ENCODE measurements around the gene ARRB1.

Gene ARRB1

DNA sequence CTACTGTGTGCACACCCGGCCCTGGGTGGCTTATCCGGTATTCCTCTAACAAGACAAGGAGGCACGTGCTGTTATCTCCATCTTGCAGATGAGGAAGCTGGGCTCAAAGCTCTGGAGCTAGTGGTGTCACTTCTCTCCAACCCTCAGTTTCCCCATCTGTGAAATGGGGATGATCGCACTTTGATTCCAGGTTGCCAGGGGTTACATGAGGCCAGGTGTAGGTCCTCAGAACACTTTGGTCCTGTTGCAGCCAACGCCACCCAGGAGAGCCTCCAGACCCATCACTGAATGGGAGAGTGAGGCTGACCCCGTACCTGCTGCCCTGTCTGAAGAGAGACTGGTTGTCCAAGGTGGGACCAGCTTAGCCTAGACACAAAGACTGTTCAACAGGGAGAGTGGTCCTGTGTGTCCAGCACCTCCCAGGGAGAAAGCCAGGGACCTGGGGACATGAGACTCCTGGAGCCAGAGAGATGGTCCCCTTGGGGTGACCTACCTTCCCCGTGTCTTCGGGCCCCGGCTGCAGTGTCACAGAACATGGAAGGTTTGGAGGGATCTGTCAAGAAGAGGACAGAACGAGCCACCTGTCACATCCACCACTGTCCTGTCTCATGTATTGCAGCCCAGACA lies 69.9 kb downstream of the ARRB1 start:
- no peak overlapping the region for H3K27ac ChIP-seq
- TF ChIP-seq, protein P1, sequence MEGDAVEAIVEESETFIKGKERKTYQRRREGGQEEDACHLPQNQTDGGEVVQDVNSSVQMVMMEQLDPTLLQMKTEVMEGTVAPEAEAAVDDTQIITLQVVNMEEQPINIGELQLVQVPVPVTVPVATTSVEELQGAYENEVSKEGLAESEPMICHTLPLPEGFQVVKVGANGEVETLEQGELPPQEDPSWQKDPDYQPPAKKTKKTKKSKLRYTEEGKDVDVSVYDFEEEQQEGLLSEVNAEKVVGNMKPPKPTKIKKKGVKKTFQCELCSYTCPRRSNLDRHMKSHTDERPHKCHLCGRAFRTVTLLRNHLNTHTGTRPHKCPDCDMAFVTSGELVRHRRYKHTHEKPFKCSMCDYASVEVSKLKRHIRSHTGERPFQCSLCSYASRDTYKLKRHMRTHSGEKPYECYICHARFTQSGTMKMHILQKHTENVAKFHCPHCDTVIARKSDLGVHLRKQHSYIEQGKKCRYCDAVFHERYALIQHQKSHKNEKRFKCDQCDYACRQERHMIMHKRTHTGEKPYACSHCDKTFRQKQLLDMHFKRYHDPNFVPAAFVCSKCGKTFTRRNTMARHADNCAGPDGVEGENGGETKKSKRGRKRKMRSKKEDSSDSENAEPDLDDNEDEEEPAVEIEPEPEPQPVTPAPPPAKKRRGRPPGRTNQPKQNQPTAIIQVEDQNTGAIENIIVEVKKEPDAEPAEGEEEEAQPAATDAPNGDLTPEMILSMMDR (IDR thresholded peaks at IDR 0.05) = no peak
- H3K9me3 ChIP-seq (ENCODE audit: control insufficient read depth, low read length) = no peaks in the 10 kb centered on the region
- no peaks in the 10 kb centered on the region for H3K27me3 ChIP-seq (ENCODE audit: control insufficient read depth, insufficient read depth, low read length)
- H3K36me3 ChIP-seq (ENCODE audit: control insufficient read depth, insufficient read depth, low read length) = no peaks in the 10 kb centered on the region
- no peak overlapping the region for H3K9ac ChIP-seq
- H2AFZ ChIP-seq = no peak overlapping the region
- peaks cover 2% of the 10 kb centered on the region for H3K4me1 ChIP-seq
- no peak overlapping the region for H3K4me2 ChIP-seq (ENCODE audit: low read length)
- H3K4me3 ChIP-seq (ENCODE audit: low read depth, low read length) = no peak overlapping the region
- no peaks in the 10 kb centered on the region for H3K79me2 ChIP-seq

DNA sequence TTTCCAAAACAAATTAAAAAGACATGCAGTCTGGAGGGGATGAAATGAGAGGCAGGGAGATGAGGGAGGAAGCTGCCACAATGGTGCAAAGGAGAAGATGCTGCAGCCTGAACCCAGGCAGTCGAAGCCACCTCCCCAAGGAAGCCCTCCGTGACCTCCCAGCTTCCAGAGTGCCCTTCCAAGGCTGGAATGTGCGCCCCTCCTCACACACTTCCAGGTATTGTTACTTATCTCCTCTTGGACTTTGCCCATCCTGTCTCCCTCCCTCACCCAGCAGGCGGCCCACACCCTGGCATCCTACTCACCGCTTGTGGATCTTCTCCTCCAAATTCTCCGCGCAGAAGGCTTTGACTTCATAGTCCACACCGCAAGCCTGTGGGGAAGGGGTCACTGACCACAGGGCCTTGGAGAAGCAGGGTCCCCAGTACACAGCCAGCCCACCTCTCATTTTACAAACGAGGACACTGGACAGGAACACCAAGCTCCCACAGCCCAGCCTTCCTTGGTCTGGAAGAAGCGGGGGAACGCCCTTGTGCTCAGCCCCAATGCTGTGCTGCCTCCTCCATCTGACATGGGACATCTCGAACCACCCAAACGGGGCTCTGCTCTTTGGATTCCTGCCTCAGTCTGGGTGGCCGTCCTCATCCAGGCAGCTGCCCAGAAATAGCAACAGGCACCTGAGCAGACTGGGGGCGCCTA lies 70.5 kb downstream of the ARRB1 start:
- Histone ChIP-seq H3K79me2 (no peaks in the 10 kb centered on the region), H2AFZ (no peak overlapping the region), H3K36me3 (ENCODE audit: control insufficient read depth, insufficient read depth, low read length) (no peaks in the 10 kb centered on the region), H3K4me1 (peaks cover 2% of the 10 kb centered on the region), H3K4me3 (ENCODE audit: low read depth, low read length) (no peak overlapping the region), H3K9ac (no peak overlapping the region), H3K4me2 (ENCODE audit: low read length) (no peak overlapping the region), H3K27ac (no peak overlapping the region), H3K27me3 (ENCODE audit: control insufficient read depth, insufficient read depth, low read length) (no peaks in the 10 kb centered on the region), H3K9me3 (ENCODE audit: control insufficient read depth, low read length) (no peaks in the 10 kb centered on the region)
- TF ChIP-seq, protein P1 (IDR thresholded peaks at IDR 0.05) = no peak

DNA sequence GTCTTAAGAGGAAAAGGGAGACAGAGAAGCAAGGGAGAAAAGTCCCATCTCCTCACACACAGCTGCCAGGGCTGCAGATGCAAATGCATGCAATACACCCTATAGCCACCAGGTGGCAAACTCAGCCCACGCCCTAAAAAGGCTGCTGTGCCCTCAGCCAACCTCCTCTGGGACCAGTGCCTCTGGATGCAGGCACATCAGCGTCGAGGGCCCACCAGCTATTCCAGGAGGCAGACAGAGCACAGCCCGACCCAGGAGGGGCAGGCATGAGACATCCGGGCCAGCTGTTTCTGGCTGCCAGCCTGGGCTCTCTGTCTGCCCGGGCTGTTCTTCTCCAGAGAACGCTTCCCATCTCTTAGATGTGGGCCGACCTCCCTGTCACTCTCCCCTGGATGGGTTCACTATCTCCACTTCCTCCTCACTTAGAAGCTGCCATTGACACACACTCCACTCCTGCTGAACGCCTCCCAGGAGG lies 71.2 kb downstream of the ARRB1 start:
- no peaks in the 10 kb centered on the region for H3K36me3 ChIP-seq (ENCODE audit: control insufficient read depth, insufficient read depth, low read length)
- H2AFZ ChIP-seq = no peak overlapping the region
- H3K4me3 ChIP-seq (ENCODE audit: low read depth, low read length) = no peak overlapping the region
- no peaks in the 10 kb centered on the region for H3K27me3 ChIP-seq (ENCODE audit: control insufficient read depth, insufficient read depth, low read length)
- peaks cover 2% of the 10 kb centered on the region for H3K4me1 ChIP-seq
- H3K27ac ChIP-seq = no peak overlapping the region
- no peaks in the 10 kb centered on the region for H3K79me2 ChIP-seq
- H3K4me2 ChIP-seq (ENCODE audit: low read length) = no peak overlapping the region
- TF ChIP-seq, protein P1 (IDR thresholded peaks at IDR 0.05) = peak; percentile 80
- H3K9me3 ChIP-seq (ENCODE audit: control insufficient read depth, low read length) = no peaks in the 10 kb centered on the region
- H3K9ac ChIP-seq = no peak overlapping the region

DNA sequence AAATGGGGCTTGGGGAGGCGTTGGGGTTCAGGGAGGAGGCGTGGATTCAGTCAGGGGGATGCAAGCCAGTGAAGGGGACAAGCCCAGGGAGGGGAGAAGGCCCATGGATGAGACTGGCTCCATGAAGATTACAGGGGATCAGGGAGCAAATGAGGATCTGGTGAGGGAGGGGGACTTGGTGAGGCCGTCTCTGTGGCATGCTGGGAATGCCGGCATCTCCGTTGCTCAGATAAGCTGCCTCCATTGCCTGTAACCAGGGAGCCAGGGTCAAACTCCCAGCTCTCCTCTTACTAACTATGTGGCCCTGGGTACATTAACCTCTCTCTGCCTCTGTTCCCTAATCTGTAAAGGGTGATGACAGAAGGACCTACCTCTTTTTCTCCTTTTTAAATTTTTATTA lies 72.2 kb downstream of the ARRB1 start:
- Histone ChIP-seq H3K79me2 (no peaks in the 10 kb centered on the region), H3K4me3 (ENCODE audit: low read depth, low read length) (no peak overlapping the region), H3K27me3 (ENCODE audit: control insufficient read depth, insufficient read depth, low read length) (no peaks in the 10 kb centered on the region), H3K4me1 (peaks cover 2% of the 10 kb centered on the region), H3K9ac (no peak overlapping the region), H3K36me3 (ENCODE audit: control insufficient read depth, insufficient read depth, low read length) (no peaks in the 10 kb centered on the region), H2AFZ (no peak overlapping the region), H3K9me3 (ENCODE audit: control insufficient read depth, low read length) (no peaks in the 10 kb centered on the region), H3K27ac (no peak overlapping the region), H3K4me2 (ENCODE audit: low read length) (no peak overlapping the region)
- TF ChIP-seq, protein P1 (IDR thresholded peaks at IDR 0.05) = no peak

All from parathyroid adenoma (tissue), 2 donors.